Lung (tissue), 12 donors: Measurements from ENCODE around the gene ING5. TPM values are rescaled to one million over a fixed set of nuclear protein-coding genes. Genes with fewer than 3 reads are reported as not detected.

Experiments
- ATAC-seq: fragments of 200-7000 bp; cut with Tn5 transposase; one replicate; pipeline ENCODE4 v1.9.1; 2020; ENCODE audit warnings: moderate number of reproducible peaks; ENCODE audit not compliant: insufficient read depth, low FRiP score
- DNase-seq, 3 donors: peaks; one replicate each; pipeline ENCODE4 v3.0.0-alpha.2; 2013 to 2017
- H3K27ac ChIP-seq, 2 donors: one replicate each; pipeline ENCODE4 v1.5.1; 2013; ENCODE audit warnings: mild to moderate bottlenecking in 2 of 2, moderate library complexity in 2 of 2, control low read depth in 1 of 2, inconsistent platforms in 1 of 2, low read depth in 1 of 2, low read length in 1 of 2
- H3K27me3 ChIP-seq, 3 donors: one replicate each; pipeline ENCODE4 v1.5.1; 2013; ENCODE audit warnings: low read length in 2 of 3; ENCODE audit not compliant: control insufficient read depth in 3 of 3, insufficient read depth in 3 of 3
- H3K36me3 ChIP-seq, 4 donors: one replicate each; pipeline ENCODE4 v1.5.1; 2013; ENCODE audit warnings: low read length in 4 of 4, mild to moderate bottlenecking in 1 of 4, moderate library complexity in 1 of 4; ENCODE audit not compliant: control insufficient read depth in 4 of 4, insufficient read depth in 4 of 4
- H3K4me1 ChIP-seq, 5 donors: one replicate each; pipeline ENCODE4 v1.5.1; 2013; ENCODE audit warnings: low read length in 5 of 5, mild to moderate bottlenecking in 2 of 5, moderate library complexity in 1 of 5; ENCODE audit not compliant: control insufficient read depth in 5 of 5, insufficient read depth in 5 of 5
- H3K4me3 ChIP-seq: one replicate; pipeline ENCODE4 v1.5.1; 2013; ENCODE audit warnings: mild to moderate bottlenecking, control low read depth, moderate library complexity
- H3K9ac ChIP-seq, 2 donors: one replicate each; pipeline ENCODE4 v1.5.1; 2013; ENCODE audit warnings: low read length in 2 of 2, control low read depth in 1 of 2; ENCODE audit not compliant: insufficient read depth in 1 of 2
- H3K9me3 ChIP-seq, 4 donors: one replicate each; pipeline ENCODE4 v1.5.1; 2013; ENCODE audit warnings: low read length in 3 of 4, mild to moderate bottlenecking in 1 of 4, moderate library complexity in 1 of 4; ENCODE audit not compliant: control insufficient read depth in 4 of 4, insufficient read depth in 3 of 4
- CTCF ChIP-seq: IDR thresholded peaks from 2 replicates; pipeline ENCODE4 v1.5.1; 2012; ENCODE audit warnings: mild to moderate bottlenecking; ENCODE audit errors: control extremely low read depth, extremely low read depth
- WGBS, 2 donors: extraction: QIAGEN DNeasy Blood & Tissue Kit; methylation state at CpG; one replicate each; pipeline ENCODE4 v1.1.7; 2013; 5-methylcytosine and 5-hydroxymethylcytosine counted together
- polyA plus RNA-seq, 2 donors: library from polyadenylated mRNA; stranded (reverse); fragments of 200-250 nt; gene quantifications; one replicate each; pipeline ENCODE4 v1.2.1, GENCODE V29; 2013
- total RNA-seq, 2 donors: library from RNA; depleted of rRNA in 1 of 2; stranded (reverse); fragments of >200 nt in 1 of 2; gene quantifications; one replicate each; pipeline ENCODE4 v1.2.1, GENCODE V29; 2014 to 2021
- donor health status: control.
- donor health status: control.
- donor health status: Bipolar disorder and iron deficiency.
- donor health status: healthy.
- donor health status: DM: yes; HTN: yes; CAD: no.

The ING5 gene
- total and polyA plus RNA-seq, 4 donors, result 19.2 to 46.8 (median 31.1) TPM

- Histone ChIP-seq H3K9me3 (peaks cover 0 to 7% (median 3%) of the 10 kb centered on the region in 4 donors), H3K27ac (no peak overlapping the region), H3K36me3 (peaks cover 3 to 53% (median 48%) of the 10 kb centered on the region in 4 donors), H3K9ac (no peak overlapping the region), H3K27me3 (no peaks in the 10 kb centered on the region), H3K4me1 (no peaks in the 10 kb centered on the region), H3K4me3 (no peak overlapping the region)
- no peak for DNase-seq
- no peak for ATAC-seq
- TF ChIP-seq CTCF, result no peak
- WGBS, 2 donors, result 94 to 99% methylated on average over 12 of the region's 12 CpGs
Observed at GRCh38 chr2:241721852-241722251, 20.0 kb downstream of the ING5 start.

- Histone ChIP-seq H3K4me3 (no peak overlapping the region), H3K27ac (no peak overlapping the region), H3K4me1 (no peaks in the 10 kb centered on the region), H3K27me3 (no peaks in the 10 kb centered on the region), H3K36me3 (peaks cover 3 to 53% (median 45%) of the 10 kb centered on the region in 4 donors), H3K9ac (no peak overlapping the region), H3K9me3 (peaks cover 0 to 7% (median 3%) of the 10 kb centered on the region in 4 donors)
- no peak for ATAC-seq
- 96 to 98% methylated on average over 21 of the region's 21 CpGs for WGBS, 2 donors
- DNase-seq, result no peak
- TF ChIP-seq CTCF, result no peak
Observed at GRCh38 chr2:241722896-241723454, 21.1 kb downstream of the ING5 start.

GRCh38 chr2:241724259-241724974, 22.6 kb downstream of the ING5 start:
- no peaks in the 10 kb centered on the region for H3K27me3 ChIP-seq
- peaks cover 3 to 48% (median 41%) of the 10 kb centered on the region in 4 donors for H3K36me3 ChIP-seq
- TF ChIP-seq CTCF, result no peak
- no peak for ATAC-seq
- peaks cover 0 to 7% (median 3%) of the 10 kb centered on the region in 4 donors for H3K9me3 ChIP-seq
- H3K9ac ChIP-seq, result no peak overlapping the region
- no peak overlapping the region for H3K27ac ChIP-seq
- H3K4me1 ChIP-seq, result no peaks in the 10 kb centered on the region
- no peak for DNase-seq
- WGBS, 2 donors, result 95 to 97% methylated on average over 40 to 41 of the region's 41 CpGs
- no peak overlapping the region for H3K4me3 ChIP-seq
